ENCODE measurements around the gene COMMD7.
"Not testable (repeated sequence)": the region's sequence is repeated elsewhere in the genome, so short reads cannot be mapped to it uniquely, and the experiment has no call there.

DNA sequence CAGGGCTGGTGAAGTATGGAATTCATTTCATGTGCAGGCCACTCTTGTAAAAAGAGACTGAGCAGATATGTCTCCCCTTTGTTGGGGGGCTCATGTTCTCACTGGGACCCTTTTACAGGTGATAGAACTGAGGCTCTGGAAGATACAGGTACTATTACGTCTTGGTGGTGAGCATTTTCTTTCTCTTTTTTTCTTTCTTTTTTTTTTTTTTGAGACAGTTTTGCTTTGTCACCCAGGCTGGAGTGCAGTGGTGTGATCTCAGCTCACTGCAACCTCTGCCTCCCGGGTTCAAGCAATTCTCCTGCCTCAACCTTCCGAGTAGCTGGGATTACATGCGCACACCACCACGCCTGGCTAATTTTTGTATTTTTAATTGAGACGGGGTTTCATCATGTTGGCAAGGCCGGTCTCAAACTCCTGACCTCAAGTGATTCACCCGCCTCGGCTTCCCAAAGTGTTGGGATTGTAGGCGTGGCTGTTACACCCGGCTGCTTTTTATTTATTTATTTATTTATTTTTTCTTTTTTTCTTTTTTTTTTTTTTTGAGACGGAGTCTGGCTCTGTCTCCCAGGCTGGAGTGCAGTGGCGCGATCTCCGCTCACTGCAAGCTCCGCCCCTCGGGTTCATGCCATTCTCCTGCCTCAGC, 22.1 kb upstream of the COMMD7 start:
- not testable (repeated sequence) for TF ChIP-seq ZFP30 (CRISPR knock-in tag; IDR thresholded peaks at IDR 0.05); ARNTL (CRISPR knock-in tag; IDR thresholded peaks at IDR 0.05; ENCODE audit: borderline replicate concordance, low read depth); ZNF70 (CRISPR knock-in tag; IDR thresholded peaks at IDR 0.05); ZNF565 (CRISPR knock-in tag; conservative IDR thresholded peaks at IDR 0.05; ENCODE audit: low read depth); RARB (CRISPR knock-in tag; IDR thresholded peaks at IDR 0.05); OSR1 (CRISPR knock-in tag; IDR thresholded peaks at IDR 0.05); GLIS3 (CRISPR knock-in tag; IDR thresholded peaks at IDR 0.05); TOX (CRISPR knock-in tag; IDR thresholded peaks at IDR 0.05; ENCODE audit: borderline replicate concordance); CSRNP3 (CRISPR knock-in tag; IDR thresholded peaks at IDR 0.05); SNAI2 (CRISPR knock-in tag; IDR thresholded peaks at IDR 0.05); PATZ1 (CRISPR knock-in tag; IDR thresholded peaks at IDR 0.05; ENCODE audit: borderline replicate concordance); CSDC2 (CRISPR knock-in tag; IDR thresholded peaks at IDR 0.05)
- TF ChIP-seq, protein P1, sequence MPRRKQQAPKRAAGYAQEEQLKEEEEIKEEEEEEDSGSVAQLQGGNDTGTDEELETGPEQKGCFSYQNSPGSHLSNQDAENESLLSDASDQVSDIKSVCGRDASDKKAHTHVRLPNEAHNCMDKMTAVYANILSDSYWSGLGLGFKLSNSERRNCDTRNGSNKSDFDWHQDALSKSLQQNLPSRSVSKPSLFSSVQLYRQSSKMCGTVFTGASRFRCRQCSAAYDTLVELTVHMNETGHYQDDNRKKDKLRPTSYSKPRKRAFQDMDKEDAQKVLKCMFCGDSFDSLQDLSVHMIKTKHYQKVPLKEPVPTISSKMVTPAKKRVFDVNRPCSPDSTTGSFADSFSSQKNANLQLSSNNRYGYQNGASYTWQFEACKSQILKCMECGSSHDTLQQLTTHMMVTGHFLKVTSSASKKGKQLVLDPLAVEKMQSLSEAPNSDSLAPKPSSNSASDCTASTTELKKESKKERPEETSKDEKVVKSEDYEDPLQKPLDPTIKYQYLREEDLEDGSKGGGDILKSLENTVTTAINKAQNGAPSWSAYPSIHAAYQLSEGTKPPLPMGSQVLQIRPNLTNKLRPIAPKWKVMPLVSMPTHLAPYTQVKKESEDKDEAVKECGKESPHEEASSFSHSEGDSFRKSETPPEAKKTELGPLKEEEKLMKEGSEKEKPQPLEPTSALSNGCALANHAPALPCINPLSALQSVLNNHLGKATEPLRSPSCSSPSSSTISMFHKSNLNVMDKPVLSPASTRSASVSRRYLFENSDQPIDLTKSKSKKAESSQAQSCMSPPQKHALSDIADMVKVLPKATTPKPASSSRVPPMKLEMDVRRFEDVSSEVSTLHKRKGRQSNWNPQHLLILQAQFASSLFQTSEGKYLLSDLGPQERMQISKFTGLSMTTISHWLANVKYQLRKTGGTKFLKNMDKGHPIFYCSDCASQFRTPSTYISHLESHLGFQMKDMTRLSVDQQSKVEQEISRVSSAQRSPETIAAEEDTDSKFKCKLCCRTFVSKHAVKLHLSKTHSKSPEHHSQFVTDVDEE (CRISPR knock-in tag; IDR thresholded peaks at IDR 0.05), result not testable (repeated sequence)

Data from SK-N-SH treated with all-trans-retinoic acid at 6 μM for 48 hours (cell line).